RPMI8226 (cell line): Measurements from ENCODE around the gene GALNT17.

Experiments
- DNase-seq: peaks from one replicate; pipeline ENCODE4 v3.0.0-alpha.2; 2015

GALNT17 gene

GRCh38 chr7:71285571-71286145, 153.7 kb downstream of the GALNT17 start:
- DNase-seq: no peak

DNA sequence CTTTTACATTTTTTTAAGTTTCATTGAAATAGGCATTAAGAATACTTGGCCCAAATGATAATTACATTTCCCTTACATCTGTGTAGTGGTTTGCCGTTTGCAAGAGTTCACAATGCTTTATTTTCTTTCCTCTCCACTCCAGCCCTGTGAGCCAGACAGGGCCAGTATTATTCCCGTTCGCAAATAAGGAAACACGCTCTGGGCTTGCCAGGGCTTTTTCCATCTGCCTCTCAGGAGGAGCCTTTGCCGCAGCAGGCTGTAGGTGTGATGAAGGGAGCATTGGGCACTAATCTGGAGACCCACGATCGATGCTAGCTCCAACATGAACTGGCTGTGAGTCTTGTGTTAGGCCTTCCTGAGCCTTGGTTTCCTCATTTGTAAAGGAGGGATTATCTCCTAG, 154.4 kb downstream of the GALNT17 start:
- no peak for DNase-seq

DNA sequence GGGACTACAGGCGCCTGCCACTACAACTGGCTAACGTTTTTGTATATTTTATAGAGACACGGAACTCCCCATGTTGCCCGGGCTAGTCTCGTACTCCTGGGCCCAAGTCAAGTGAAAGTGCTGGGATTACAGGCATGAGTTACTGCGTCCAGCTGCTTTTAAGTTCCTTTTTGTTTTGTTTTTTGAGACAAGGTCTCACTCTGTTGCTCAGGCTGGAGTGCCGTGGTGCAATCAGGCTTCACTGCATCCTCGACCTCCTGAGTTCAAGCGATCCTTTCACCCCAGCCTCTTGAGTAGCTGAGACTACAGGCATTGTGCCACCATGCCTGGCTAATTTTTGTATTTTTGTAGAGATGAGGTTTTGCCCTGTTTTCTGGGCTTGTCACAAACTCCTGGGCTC, 155.0 kb downstream of the GALNT17 start:
- no peak for DNase-seq

GRCh38 chr7:71290452-71290851, 158.5 kb downstream of the GALNT17 start:
- peak; percentile 10 for DNase-seq

GRCh38 chr7:71298378-71298777, 166.4 kb downstream of the GALNT17 start:
- DNase-seq: no peak

DNA sequence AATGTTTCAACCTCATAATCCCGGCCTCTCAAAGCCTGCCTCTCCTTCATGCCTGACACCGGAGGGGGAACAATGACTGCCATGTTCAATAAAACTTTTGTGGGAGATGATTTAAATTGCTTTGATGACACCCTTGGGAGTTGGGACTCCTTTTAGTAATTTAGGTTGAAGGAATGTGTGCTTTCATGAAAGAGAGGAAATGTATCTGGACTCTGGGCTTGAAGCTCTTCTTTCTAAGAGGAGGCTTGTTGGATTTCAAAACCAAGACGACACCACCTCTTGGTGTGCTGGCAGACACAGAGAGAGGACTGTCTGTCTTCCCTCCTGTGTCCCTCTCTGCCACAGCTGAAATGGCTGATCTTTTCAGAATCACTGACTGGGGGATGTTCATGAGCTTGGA, 168.1 kb downstream of the GALNT17 start:
- no peak for DNase-seq

GRCh38 chr7:71300603-71301002, 168.7 kb downstream of the GALNT17 start:
- DNase-seq: no peak

DNA sequence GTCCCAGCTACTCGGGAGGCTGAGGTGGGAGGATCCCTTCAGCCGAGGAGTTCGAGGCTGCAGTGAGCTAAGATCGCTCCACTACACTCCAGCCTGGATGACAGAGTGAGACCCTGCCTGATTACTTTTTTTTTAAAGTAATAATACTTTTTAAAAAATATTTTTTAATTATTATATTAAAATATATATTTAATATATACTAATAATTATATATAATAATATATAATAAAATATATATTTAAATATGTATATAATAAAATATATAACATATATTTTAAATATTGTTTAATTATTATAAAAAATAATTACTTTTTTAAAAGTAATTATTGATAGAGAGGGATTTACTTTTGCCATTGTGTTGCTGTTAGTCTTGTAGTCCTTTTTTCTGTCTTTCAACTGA, 169.2 kb downstream of the GALNT17 start:
- DNase-seq: no peak

- no peak for DNase-seq
Measured at GRCh38 chr7:71303566-71303965, 171.6 kb downstream of the GALNT17 start.

GRCh38 chr7:71308096-71308495, 176.2 kb downstream of the GALNT17 start:
- no peak for DNase-seq

DNA sequence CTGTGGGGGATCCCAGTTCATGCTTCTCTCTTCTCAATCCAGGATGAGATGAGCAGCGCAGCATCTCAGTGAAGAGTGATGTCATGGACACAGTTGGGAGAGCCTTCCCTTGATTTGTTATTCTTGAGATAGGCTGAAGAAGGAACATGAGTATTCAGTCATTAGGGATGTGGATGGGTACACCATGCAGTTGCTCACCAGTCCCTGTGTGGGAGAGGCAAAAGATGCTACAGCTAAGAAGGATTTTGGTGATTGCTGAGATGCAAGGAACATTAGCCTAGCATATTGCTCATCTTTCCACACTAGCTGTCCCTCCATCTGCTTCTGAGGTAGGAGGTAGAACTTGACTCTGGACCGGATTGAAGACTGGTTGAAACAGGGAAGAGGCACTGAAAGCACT, 179.6 kb downstream of the GALNT17 start:
- DNase-seq: no peak

DNA sequence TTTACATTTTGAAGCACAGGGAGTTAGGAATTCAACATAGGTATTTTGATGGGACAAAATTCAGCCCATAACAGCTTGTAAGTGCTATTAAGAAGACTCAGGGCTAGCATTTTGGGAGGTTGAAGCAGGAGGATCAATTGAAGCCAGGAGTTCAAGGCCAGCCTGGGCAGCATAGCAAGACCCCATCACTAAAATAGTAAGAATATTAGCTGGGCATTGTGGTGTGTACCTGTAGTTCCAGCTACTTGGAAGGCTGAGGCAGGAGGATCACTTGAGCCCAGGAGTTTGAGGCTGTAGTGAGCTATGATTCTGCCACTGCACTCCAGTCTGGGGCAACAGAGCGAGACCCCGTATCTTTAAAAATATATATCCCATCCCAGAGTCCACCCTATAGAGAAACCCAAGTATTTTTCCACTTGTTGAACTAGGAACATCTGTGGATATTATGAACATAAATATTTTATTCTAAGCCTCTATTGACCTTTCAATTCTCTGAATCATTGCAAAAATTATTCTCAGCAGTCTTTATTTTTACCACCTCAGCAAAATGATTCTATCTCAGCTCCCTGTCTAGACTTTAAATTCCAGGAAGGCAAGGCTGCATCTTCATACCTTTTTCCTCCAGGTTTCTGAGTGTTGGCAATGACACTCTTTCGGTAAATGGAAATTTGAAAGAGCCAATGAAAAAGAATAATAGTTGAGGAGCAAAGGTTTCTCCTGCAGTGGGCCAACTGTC, 181.0 kb downstream of the GALNT17 start:
- no peak for DNase-seq

GRCh38 chr7:71313553-71313952, 181.6 kb downstream of the GALNT17 start:
- no peak for DNase-seq

DNA sequence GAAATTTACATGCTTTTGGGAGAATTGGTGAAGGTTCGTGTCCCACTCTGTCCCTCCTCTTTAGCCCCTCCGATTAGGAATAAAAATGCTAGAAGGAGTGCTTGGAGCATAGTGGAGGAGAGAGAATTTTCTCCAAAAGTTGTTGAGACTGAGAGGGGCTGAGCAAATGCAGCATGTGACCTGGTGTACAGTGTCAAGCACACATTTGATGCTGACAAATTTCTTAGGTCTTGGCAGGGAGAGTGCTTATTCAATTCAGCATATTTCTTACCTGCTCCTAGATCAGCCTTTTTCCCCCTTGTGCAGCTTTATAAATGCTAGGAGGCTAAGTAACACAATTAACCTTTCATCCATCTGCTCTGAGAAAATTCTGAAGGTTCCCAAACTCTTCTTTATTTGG, 189.0 kb downstream of the GALNT17 start:
- no peak for DNase-seq

- DNase-seq: no peak
Measured at GRCh38 chr7:71322201-71322600, 190.3 kb downstream of the GALNT17 start.

GRCh38 chr7:71323726-71324125, 191.8 kb downstream of the GALNT17 start:
- DNase-seq: peak; percentile 19

GRCh38 chr7:71325151-71325550, 193.2 kb downstream of the GALNT17 start:
- no peak for DNase-seq

DNA sequence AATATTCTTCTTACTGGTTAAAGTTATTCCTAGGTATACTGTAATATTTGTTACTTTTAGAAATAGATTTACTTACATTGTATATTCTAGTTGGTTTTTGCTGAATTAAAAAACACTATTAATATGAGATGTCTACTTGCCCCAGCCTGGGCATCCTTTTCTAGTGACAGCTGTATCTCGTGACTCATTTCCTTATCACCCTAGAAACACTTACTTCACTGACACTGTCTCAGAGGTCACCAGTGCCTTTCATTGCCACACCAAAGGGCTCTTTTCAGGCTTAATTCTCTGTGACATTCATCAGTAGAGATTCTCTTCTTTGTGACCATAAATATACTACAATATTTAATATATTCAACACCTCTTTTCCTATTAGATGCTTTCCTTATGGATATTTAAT, 194.7 kb downstream of the GALNT17 start:
- no peak for DNase-seq

GRCh38 chr7:71327946-71328345, 196.0 kb downstream of the GALNT17 start:
- no peak for DNase-seq

DNA sequence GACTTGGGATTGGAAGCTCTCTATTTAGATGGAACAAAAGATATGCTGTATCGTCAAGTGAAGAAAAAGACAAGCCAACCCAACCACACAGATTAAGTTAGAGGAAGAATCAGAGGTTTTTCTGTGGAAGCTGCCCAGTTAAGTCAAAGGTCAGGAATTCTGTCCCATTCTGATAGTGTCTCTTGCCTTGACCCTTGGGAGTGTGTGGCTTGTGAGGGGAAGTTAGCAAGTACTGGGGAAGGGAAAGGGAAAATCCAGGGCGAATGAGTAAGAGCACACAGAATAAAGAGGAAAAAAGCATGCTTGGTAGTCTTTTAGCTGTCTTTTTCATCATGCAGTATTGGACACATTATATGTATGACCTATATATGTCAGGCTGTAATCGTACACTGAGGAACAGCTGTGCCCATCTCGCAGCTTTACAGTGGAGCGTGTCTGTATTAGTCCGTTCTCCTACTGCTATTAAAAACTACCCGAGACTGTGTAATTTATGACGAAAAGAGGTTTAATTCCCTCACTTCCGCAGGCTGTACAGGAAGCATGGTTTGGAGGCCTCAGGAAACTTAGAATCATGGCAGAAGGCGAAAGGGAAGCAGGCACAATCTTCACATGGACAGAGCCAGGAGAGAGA, 197.2 kb downstream of the GALNT17 start:
- no peak for DNase-seq

GRCh38 chr7:71332207-71332606, 200.3 kb downstream of the GALNT17 start:
- no peak for DNase-seq

DNA sequence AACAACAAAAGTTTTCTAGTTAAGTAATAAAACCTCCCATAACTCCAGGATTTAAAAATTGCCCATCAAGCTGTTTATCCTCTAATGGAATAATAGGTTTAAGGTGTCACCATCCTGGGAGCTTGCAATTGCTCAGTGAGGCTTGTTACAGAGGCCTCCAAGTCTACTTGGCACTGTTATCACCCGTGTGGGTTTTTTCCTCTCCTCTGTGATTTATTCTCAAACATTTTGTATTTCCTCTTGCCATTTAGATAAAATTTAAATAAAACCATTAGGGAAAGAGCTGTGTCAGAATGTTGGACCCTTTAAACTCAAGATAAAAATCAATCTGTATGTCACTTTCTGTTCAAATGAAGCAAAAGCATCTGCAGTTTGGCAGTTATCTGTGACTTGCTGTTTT, 202.6 kb downstream of the GALNT17 start:
- no peak for DNase-seq

DNA sequence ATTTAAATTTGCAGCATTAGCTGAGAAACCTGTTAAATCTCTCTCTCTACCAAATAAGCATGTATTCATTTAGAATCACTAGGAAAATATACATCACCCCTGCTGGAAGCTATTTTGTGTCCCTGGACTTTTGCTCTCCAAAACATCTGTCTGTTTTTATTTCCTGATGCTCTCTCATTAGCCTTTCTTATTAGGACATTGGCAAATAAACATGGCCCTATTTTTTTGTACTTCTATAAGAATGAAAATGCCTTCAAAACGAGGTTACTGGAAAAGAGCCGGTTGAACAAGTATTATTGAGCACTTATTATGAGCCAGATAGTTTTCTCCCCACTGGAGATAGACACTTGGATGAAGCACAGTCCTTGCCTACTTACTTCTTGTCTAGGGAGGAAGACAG, 206.9 kb downstream of the GALNT17 start:
- no peak for DNase-seq

- no peak for DNase-seq
Measured at GRCh38 chr7:71339924-71340323, 208.0 kb downstream of the GALNT17 start.

DNA sequence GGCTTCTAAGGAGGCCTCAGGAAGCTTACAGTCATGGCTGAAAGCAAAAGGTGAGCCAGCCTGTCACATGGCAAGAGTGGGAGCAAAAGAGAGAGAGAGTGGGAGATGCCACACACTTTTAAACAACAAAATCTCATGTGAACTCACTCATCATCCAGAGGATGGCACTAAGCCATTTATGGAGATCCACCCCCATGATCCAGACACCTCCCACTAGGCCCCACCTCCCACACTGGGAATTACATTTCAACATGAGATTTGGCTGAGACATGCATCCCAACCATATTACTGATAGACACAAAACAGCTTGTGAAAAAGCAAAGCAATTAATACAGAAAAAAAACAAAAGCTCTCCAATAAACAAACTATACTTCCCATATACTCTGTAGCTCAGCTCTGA, 210.3 kb downstream of the GALNT17 start:
- DNase-seq: no peak
